ENCODE measurements around the gene HOOK2.

GRCh38 chr19:12726988-12727316 is 48.4 kb downstream of the HOOK2 start:
- TF ChIP-seq CTCF (IDR thresholded peaks at IDR 0.05) (no peak), REST (IDR thresholded peaks at IDR 0.05; ENCODE audit: insufficient read depth in 1 of 2, low read depth in 2 of 2, low read length in 1 of 2) (no peak), POLR2AphosphoS5 (IDR thresholded peaks at IDR 0.05; ENCODE audit: low read depth, low read length) (no peak), TCF7L2 (IDR thresholded peaks at IDR 0.05; ENCODE audit: low read depth, low read length) (no peak)

All from Panc1 (cell line).